Placental epithelial cell (primary cell): ENCODE results near the gene DRD1. TPM values are rescaled to one million over a fixed set of nuclear protein-coding genes. Genes with fewer than 3 reads are reported as not detected.

Experiments
- total RNA-seq: library from RNA; depleted of rRNA; stranded (reverse); fragments of >200 nt; gene quantifications from 2 replicates; pipeline ENCODE4 v1.2.3, GENCODE V29; 2012

DRD1 gene
- not detected in 2 replicates for total RNA-seq

DNA sequence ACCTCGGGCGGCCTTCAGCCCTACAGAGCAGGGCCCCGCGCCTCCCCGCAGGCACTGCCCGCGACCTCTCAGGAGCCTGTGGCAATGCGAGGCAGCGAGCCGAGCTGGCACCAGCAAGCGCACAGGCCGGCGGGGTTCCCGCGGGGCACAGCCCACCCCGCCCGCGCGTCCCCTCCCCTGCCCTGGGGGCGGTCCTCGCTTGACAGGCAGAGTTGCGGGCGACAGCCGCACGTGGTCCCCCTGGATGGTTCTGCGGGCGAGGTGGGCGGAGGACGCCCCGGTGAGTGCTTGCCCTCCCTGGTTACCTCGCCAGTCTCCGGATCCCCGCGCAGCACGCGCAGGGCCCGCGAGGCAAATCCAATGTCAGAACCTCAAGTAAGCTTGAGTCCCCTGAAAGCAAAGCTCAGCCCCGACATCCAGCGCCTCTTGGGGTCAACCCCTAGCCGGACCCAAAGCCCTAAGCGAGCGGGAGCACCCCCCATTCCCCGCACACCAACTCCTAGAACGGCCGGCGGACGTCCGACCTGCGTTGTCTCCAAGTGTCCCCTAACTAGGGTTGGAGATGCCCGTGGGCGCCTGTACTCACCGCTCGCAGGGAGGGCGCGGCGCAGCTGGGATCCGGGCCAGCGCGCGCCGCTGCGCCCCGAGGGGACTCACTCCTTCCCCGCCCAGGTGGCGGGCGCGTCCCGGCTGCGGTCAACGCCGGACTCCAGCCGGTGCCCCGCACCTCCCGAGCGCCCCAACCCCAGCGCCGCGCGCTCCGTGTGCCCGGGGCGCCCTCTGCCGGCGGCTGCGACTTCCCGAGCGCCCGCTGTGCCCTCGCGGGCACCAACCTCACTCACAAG lies at the start of gene DRD1:
TSS of gene DRD1 (minus strand) at position 123 of the 845 bp plus-strand sequence. CDS start 1,083 bp downstream, outside the sequence.

DNA sequence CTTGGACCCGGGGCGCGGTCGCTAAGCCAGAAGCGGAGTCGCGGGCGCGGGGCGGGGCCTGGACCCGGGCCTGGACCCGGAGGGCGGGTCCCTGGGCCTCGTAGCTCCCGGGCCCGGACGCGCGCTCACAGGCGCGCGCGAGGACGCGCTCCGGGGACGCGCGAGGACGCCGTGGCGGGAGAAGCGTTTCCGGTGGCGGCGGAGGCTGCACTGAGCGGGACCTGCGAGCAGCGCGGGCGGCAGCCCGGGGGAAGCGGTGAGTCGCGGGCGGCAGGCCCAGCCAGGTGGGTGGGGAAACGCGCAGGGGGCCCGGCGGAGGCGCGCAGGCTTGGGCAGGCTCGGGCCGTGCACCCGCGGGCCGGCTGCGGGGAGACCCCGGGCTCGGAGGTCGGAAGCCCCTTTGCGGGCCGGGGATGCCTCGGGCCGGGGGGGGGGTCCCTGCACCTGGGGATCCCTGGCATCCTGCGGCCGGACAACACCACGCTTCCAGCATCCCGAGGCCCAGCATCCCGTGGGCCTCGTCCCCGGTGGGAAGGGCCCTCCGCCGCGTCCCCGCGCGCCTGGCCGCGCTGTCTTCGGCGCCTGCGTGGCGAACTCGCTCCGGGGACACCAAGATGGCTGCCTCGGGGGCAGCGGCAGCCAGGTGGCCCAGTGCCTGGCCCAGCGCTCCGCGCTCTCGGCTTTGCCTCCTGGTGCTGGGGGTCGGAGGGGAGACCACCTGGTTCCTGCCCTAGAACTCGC lies 34.6 kb upstream of the DRD1 start, which contains the start of gene SFXN1:
TSS of gene SFXN1 (plus strand) at position 177 of the 741 bp plus-strand sequence. CDS start 13,544 bp downstream, outside the sequence.

Other genes with a start within 250 kb of the DRD1 start
- 41.6 and 115 TPM in 2 replicates for gene SFXN1, start 34.4 kb upstream of the DRD1 start, total RNA-seq
- not detected in 2 replicates for gene HRH2, start 213.9 kb upstream of the DRD1 start, total RNA-seq